ENCODE data around the gene MRPS27.

The MRPS27 gene

GRCh38 chr5:72319976-72320752, at the start of gene MRPS27, which contains the start of gene PTCD2:
TSS of gene MRPS27 (minus strand) at chr5:72320240. CDS start at chr5:72320221, 19 bp downstream.
TSS of gene PTCD2 (plus strand) at chr5:72320373. CDS start at chr5:72320383, 10 bp downstream.
- peak; percentile 82 to 90 for DNase-seq (ENCODE audit: low read depth in 2 of 2)

GRCh38 chr5:72369711-72370110, 49.7 kb upstream of the MRPS27 start:
- DNase-seq (ENCODE audit: low read depth in 2 of 2) = no peak

GRCh38 chr5:72369301-72369700, 49.3 kb upstream of the MRPS27 start:
- DNase-seq (ENCODE audit: low read depth in 2 of 2) = no peak

GRCh38 chr5:72368271-72368670, 48.2 kb upstream of the MRPS27 start:
- DNase-seq (ENCODE audit: low read depth in 2 of 2) = no peak

- DNase-seq (ENCODE audit: low read depth in 2 of 2) = peak in 1 of 2 donors; percentile 7
Observed at GRCh38 chr5:72366324-72366976, 46.4 kb upstream of the MRPS27 start.

GRCh38 chr5:72364951-72365350, 44.9 kb upstream of the MRPS27 start:
- no peak for DNase-seq (ENCODE audit: low read depth in 2 of 2)

- no peak for DNase-seq (ENCODE audit: low read depth in 2 of 2)
Observed at GRCh38 chr5:72364171-72364570, 44.1 kb upstream of the MRPS27 start.

- no peak for DNase-seq (ENCODE audit: low read depth in 2 of 2)
Observed at GRCh38 chr5:72363166-72363802, 43.2 kb upstream of the MRPS27 start.

GRCh38 chr5:72359886-72360285, 39.8 kb upstream of the MRPS27 start:
- no peak for DNase-seq (ENCODE audit: low read depth in 2 of 2)

GRCh38 chr5:72358925-72359324, 38.9 kb upstream of the MRPS27 start:
- no peak for DNase-seq (ENCODE audit: low read depth in 2 of 2)

- no peak for DNase-seq (ENCODE audit: low read depth in 2 of 2)
Observed at GRCh38 chr5:72356361-72356760, 36.3 kb upstream of the MRPS27 start.

GRCh38 chr5:72355706-72356299, 35.8 kb upstream of the MRPS27 start:
- no peak for DNase-seq (ENCODE audit: low read depth in 2 of 2)

- no peak for DNase-seq (ENCODE audit: low read depth in 2 of 2)
Observed at GRCh38 chr5:72353046-72353445, 33.0 kb upstream of the MRPS27 start.

GRCh38 chr5:72352616-72353015, 32.6 kb upstream of the MRPS27 start:
- no peak for DNase-seq (ENCODE audit: low read depth in 2 of 2)

- no peak for DNase-seq (ENCODE audit: low read depth in 2 of 2)
Observed at GRCh38 chr5:72351376-72351775, 31.3 kb upstream of the MRPS27 start.

GRCh38 chr5:72347801-72348308, 27.8 kb upstream of the MRPS27 start:
- no peak for DNase-seq (ENCODE audit: low read depth in 2 of 2)

- no peak for DNase-seq (ENCODE audit: low read depth in 2 of 2)
Observed at GRCh38 chr5:72346398-72346797, 26.4 kb upstream of the MRPS27 start.

- DNase-seq (ENCODE audit: low read depth in 2 of 2) = no peak
Observed at GRCh38 chr5:72338689-72339209, 18.7 kb upstream of the MRPS27 start.

GRCh38 chr5:72337159-72337558, 17.1 kb upstream of the MRPS27 start:
- no peak for DNase-seq (ENCODE audit: low read depth in 2 of 2)

GRCh38 chr5:72330712-72331111, 10.7 kb upstream of the MRPS27 start:
- no peak for DNase-seq (ENCODE audit: low read depth in 2 of 2)

GRCh38 chr5:72328172-72328571, 8.1 kb upstream of the MRPS27 start:
- DNase-seq (ENCODE audit: low read depth in 2 of 2) = no peak

- no peak for DNase-seq (ENCODE audit: low read depth in 2 of 2)
Observed at GRCh38 chr5:72326306-72326649, 6.2 kb upstream of the MRPS27 start.

Data from stimulated activated CD4-positive, alpha-beta T cell treated with anti-CD3 and anti-CD28 coated beads, Interleukin-1b, Interleukin-23, amount 100 ng/mL, for 4 hours (primary cell).